ENCODE data around the gene ELMO1. TPM values are rescaled to one million over a fixed set of nuclear protein-coding genes. Genes with fewer than 3 reads are reported as not detected.

The ELMO1 gene
- total and polyA plus RNA-seq, 2 experiments from 2014 or later, result 19.7 to 28.7 TPM

DNA sequence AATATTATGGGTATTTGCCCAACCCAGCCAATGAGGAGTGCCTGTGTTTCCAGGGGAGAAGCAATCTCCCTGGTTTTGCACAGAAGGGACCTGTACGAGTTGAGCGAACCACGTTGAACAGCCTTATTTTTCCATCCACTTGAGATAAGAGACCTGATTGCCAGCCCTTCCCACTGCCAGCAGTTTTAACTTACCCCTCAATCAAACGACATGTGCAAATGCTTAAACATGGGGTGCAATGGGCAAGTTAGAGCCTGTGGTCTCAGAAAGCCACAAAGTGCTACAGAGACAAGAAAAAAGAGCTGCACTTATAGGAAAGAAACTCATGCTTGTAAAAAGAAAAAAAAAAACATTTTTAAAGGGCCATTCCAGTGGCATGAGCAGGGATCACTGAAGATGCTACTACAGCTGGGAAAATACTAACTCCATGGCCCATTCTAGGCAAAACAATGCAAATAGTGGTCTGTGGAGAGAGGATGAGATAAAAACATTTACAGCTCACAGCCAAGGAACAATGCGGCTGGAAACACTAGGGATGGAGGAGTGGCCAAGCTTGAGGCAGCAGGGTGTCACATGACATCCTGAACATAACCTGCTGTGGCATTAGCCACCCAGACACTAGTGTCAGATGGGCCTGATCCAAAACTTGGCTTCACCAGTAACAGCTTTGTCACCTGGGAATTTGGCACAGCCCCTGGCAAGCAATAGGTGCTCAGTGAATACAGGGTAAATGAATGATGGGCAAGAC is 162.8 kb downstream of the ELMO1 start:
- Histone ChIP-seq H4K20me1 (ENCODE audit: insufficient read depth, poor library complexity, severe bottlenecking) (no peaks in the 10 kb centered on the region), H3K27me3 (no peaks in the 10 kb centered on the region), H3K27ac (no peak overlapping the region), H3K4me2 (no peak overlapping the region), H3K79me2 (no peaks in the 10 kb centered on the region), H3K9me2 (replicated peaks; ENCODE audit: insufficient read depth) (no peaks in the 10 kb centered on the region), H3K4me1 (ENCODE audit: insufficient read depth) (peaks cover 8% of the 10 kb centered on the region), H3K4me3 (no peak overlapping the region), H3K9me3 (ENCODE audit: low read depth) (no peaks in the 10 kb centered on the region), H3K36me3 (replicated peaks; ENCODE audit: insufficient read depth, low read depth) (no peaks in the 10 kb centered on the region), H2AFZ (no peak overlapping the region)
- DNase-seq (ENCODE audit: low spot score), result no peak
- WGBS (ENCODE audit: low lambda C conversion rate, missing lambda C conversion rate), result 49% methylated on average over 5 of the region's 5 CpGs
- no peak for TF ChIP-seq EZH2 (IDR thresholded peaks at IDR 0.05; ENCODE audit: borderline replicate concordance)

GRCh38 chr7:37284805-37285231 is 163.8 kb downstream of the ELMO1 start:
- Histone ChIP-seq H2AFZ (no peak overlapping the region), H3K4me3 (no peak overlapping the region), H3K9me3 (ENCODE audit: low read depth) (no peaks in the 10 kb centered on the region), H4K20me1 (ENCODE audit: insufficient read depth, poor library complexity, severe bottlenecking) (no peaks in the 10 kb centered on the region), H3K36me3 (replicated peaks; ENCODE audit: insufficient read depth, low read depth) (no peaks in the 10 kb centered on the region), H3K79me2 (no peaks in the 10 kb centered on the region), H3K27ac (no peak overlapping the region), H3K4me1 (ENCODE audit: insufficient read depth) (peaks cover 8% of the 10 kb centered on the region), H3K4me2 (no peak overlapping the region), H3K9me2 (replicated peaks; ENCODE audit: insufficient read depth) (no peaks in the 10 kb centered on the region), H3K27me3 (no peaks in the 10 kb centered on the region)
- peak; percentile 66 for DNase-seq (ENCODE audit: low spot score)
- WGBS (ENCODE audit: low lambda C conversion rate, missing lambda C conversion rate), result 80% methylated on average over 6 of the region's 6 CpGs
- TF ChIP-seq, protein P1, sequence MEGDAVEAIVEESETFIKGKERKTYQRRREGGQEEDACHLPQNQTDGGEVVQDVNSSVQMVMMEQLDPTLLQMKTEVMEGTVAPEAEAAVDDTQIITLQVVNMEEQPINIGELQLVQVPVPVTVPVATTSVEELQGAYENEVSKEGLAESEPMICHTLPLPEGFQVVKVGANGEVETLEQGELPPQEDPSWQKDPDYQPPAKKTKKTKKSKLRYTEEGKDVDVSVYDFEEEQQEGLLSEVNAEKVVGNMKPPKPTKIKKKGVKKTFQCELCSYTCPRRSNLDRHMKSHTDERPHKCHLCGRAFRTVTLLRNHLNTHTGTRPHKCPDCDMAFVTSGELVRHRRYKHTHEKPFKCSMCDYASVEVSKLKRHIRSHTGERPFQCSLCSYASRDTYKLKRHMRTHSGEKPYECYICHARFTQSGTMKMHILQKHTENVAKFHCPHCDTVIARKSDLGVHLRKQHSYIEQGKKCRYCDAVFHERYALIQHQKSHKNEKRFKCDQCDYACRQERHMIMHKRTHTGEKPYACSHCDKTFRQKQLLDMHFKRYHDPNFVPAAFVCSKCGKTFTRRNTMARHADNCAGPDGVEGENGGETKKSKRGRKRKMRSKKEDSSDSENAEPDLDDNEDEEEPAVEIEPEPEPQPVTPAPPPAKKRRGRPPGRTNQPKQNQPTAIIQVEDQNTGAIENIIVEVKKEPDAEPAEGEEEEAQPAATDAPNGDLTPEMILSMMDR (IDR thresholded peaks at IDR 0.05; ENCODE audit: poor library complexity), result peak; percentile 70
- no peak for TF ChIP-seq EZH2 (IDR thresholded peaks at IDR 0.05; ENCODE audit: borderline replicate concordance)
- no peak for TF ChIP-seq EZH2phosphoT487 (IDR thresholded peaks at IDR 0.05; ENCODE audit: low read depth, severe bottlenecking, unreplicated experiment)

GRCh38 chr7:37284285-37284684 is 164.4 kb downstream of the ELMO1 start:
- WGBS (ENCODE audit: low lambda C conversion rate, missing lambda C conversion rate), result 78% methylated on average over 4 of the region's 4 CpGs
- H3K4me2 ChIP-seq, result no peak overlapping the region
- H3K27me3 ChIP-seq, result no peaks in the 10 kb centered on the region
- no peak overlapping the region for H3K27ac ChIP-seq
- H3K9me2 ChIP-seq (replicated peaks; ENCODE audit: insufficient read depth), result no peaks in the 10 kb centered on the region
- no peak for TF ChIP-seq EZH2phosphoT487 (IDR thresholded peaks at IDR 0.05; ENCODE audit: low read depth, severe bottlenecking, unreplicated experiment)
- no peak overlapping the region for H3K4me3 ChIP-seq
- no peaks in the 10 kb centered on the region for H3K9me3 ChIP-seq (ENCODE audit: low read depth)
- no peaks in the 10 kb centered on the region for H3K79me2 ChIP-seq
- peaks cover 8% of the 10 kb centered on the region for H3K4me1 ChIP-seq (ENCODE audit: insufficient read depth)
- no peak for DNase-seq (ENCODE audit: low spot score)
- H4K20me1 ChIP-seq (ENCODE audit: insufficient read depth, poor library complexity, severe bottlenecking), result no peaks in the 10 kb centered on the region
- no peaks in the 10 kb centered on the region for H3K36me3 ChIP-seq (replicated peaks; ENCODE audit: insufficient read depth, low read depth)
- H2AFZ ChIP-seq, result no peak overlapping the region

DNA sequence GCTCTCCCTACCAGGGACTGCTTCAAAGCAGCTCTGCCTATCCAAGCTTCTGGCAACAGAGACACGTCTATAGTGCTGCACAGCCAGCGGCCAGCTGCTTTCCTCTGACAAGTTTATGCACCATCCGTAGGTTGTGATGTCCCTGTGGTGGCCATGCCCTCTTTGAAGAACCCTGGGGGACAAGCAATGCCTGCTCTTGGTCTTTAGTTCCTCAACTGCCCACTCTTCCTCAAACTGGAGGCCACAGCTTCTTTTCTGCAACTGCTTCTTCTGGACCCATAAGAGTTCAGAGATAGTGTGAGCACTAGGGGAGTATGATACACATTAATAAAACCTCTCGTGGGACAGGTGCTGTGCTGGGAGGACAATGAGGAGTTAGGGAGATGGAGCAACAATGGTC is 164.9 kb downstream of the ELMO1 start:
- Histone ChIP-seq H3K4me1 (ENCODE audit: insufficient read depth) (peaks cover 8% of the 10 kb centered on the region), H3K36me3 (replicated peaks; ENCODE audit: insufficient read depth, low read depth) (no peaks in the 10 kb centered on the region), H3K4me2 (no peak overlapping the region), H3K79me2 (no peaks in the 10 kb centered on the region), H3K9me3 (ENCODE audit: low read depth) (no peaks in the 10 kb centered on the region), H3K27ac (no peak overlapping the region), H4K20me1 (ENCODE audit: insufficient read depth, poor library complexity, severe bottlenecking) (no peaks in the 10 kb centered on the region), H3K9me2 (replicated peaks; ENCODE audit: insufficient read depth) (no peaks in the 10 kb centered on the region), H3K4me3 (no peak overlapping the region), H3K27me3 (no peaks in the 10 kb centered on the region), H2AFZ (no peak overlapping the region)
- TF ChIP-seq EZH2phosphoT487 (IDR thresholded peaks at IDR 0.05; ENCODE audit: low read depth, severe bottlenecking, unreplicated experiment) (no peak), EZH2 (IDR thresholded peaks at IDR 0.05; ENCODE audit: borderline replicate concordance) (no peak)
- TF ChIP-seq, protein P1 (IDR thresholded peaks at IDR 0.05; ENCODE audit: poor library complexity), result no peak
- 92% methylated on average over 4 of the region's 4 CpGs for WGBS (ENCODE audit: low lambda C conversion rate, missing lambda C conversion rate)
- no peak for DNase-seq (ENCODE audit: low spot score)

All from hepatocyte (in vitro differentiated cells).